ENCODE measurements around the gene MEI1. TPM values are rescaled to one million over a fixed set of nuclear protein-coding genes. Genes with fewer than 3 reads are reported as not detected.

The MEI1 gene
- total RNA-seq, 1 donor from 2014 or later = 2.5 TPM

- no peak for DNase-seq (ENCODE audit: low read depth, low spot score)
Measured at GRCh38 chr22:41836551-41836950, 137.2 kb downstream of the MEI1 start.

GRCh38 chr22:41838842-41839618 is 139.7 kb downstream of the MEI1 start:
- no peak for DNase-seq (ENCODE audit: low read depth, low spot score)

GRCh38 chr22:41840216-41840615 is 140.9 kb downstream of the MEI1 start:
- DNase-seq (ENCODE audit: low read depth, low spot score) = no peak

- no peak for DNase-seq (ENCODE audit: low read depth, low spot score)
Measured at GRCh38 chr22:41841085-41841712, 141.9 kb downstream of the MEI1 start.

GRCh38 chr22:41842996-41843970 is 144.0 kb downstream of the MEI1 start:
- DNase-seq (ENCODE audit: low read depth, low spot score) = no peak

- no peak for DNase-seq (ENCODE audit: low read depth, low spot score)
Measured at GRCh38 chr22:41844036-41844435, 144.7 kb downstream of the MEI1 start.

- DNase-seq (ENCODE audit: low read depth, low spot score) = no peak
Measured at GRCh38 chr22:41844513-41844912, 145.2 kb downstream of the MEI1 start.

- no peak for DNase-seq (ENCODE audit: low read depth, low spot score)
Measured at GRCh38 chr22:41845380-41846267, 146.3 kb downstream of the MEI1 start.

GRCh38 chr22:41846268-41846987 is 147.1 kb downstream of the MEI1 start:
- DNase-seq (ENCODE audit: low read depth, low spot score) = no peak

GRCh38 chr22:41847300-41847699 is 148.0 kb downstream of the MEI1 start:
- no peak for DNase-seq (ENCODE audit: low read depth, low spot score)

- DNase-seq (ENCODE audit: low read depth, low spot score) = no peak
Measured at GRCh38 chr22:41848468-41848867, 149.2 kb downstream of the MEI1 start.

Other genes starting within 250 kb of the MEI1 start
- 87.6 and 108 TPM in 2 replicates for gene PHF5A, start 230.8 kb upstream of the MEI1 start, total RNA-seq
- gene ACO2, start 230.4 kb upstream of the MEI1 start, total RNA-seq = 84.5 and 91.0 TPM in 2 replicates
- 18.3 and 22.5 TPM in 2 replicates for gene POLR3H, start 155.0 kb upstream of the MEI1 start, total RNA-seq
- gene CSDC2, start 138.5 kb upstream of the MEI1 start, total RNA-seq = not detected in 2 replicates
- gene PMM1, start 109.7 kb upstream of the MEI1 start, total RNA-seq = 4.1 and 4.4 TPM in 2 replicates
- 18.6 and 30.1 TPM in 2 replicates for gene DESI1, start 78.5 kb upstream of the MEI1 start, total RNA-seq
- 454 and 528 TPM in 2 replicates for gene XRCC6, start 78.2 kb upstream of the MEI1 start, total RNA-seq
- gene SNU13, start 10.6 kb upstream of the MEI1 start, total RNA-seq = 101 and 113 TPM in 2 replicates
- gene CCDC134, start 101.2 kb downstream of the MEI1 start, total RNA-seq = 6.7 and 11.2 TPM in 2 replicates
- 47.9 and 60.6 TPM in 2 replicates for gene SREBF2, start 133.6 kb downstream of the MEI1 start, total RNA-seq
- not detected in 2 replicates for gene SHISA8, start 215.6 kb downstream of the MEI1 start, total RNA-seq
- 0.13 TPM in 1 of 2 replicates, not detected in the other for gene TNFRSF13C, start 227.3 kb downstream of the MEI1 start, total RNA-seq
- gene CENPM, start 247.6 kb downstream of the MEI1 start, total RNA-seq = 22.1 and 35.4 TPM in 2 replicates